ENCODE results near the gene SUSD6. TPM values are rescaled to one million over a fixed set of nuclear protein-coding genes. Genes with fewer than 3 reads are reported as not detected.
"Not testable (repeated sequence)": the region's sequence is repeated elsewhere in the genome, so short reads cannot be mapped to it uniquely, and the experiment has no call there.

The SUSD6 gene
- total RNA-seq, 2 experiments from 2014 or later: 63.4 to 65.2 TPM

GRCh38 chr14:69696204-69696527, 84.8 kb downstream of the SUSD6 start:
- POLR2A ChIA-PET: no interaction called here
- peaks cover 41% of the 10 kb centered on the region for H3K36me3 Mint-ChIP-seq (ENCODE audit: low read depth)
- H3K27ac Mint-ChIP-seq: peak overlapping the region; percentile 56
- H3K9me3 Mint-ChIP-seq: no peaks in the 10 kb centered on the region
- CTCF ChIA-PET: interaction anchor here (1.2 kb wide), 1 partner anchor 31 kb away, joined by 3 read pairs; no protein-coding TSS in a partner anchor
- DNase-seq: no peak
- H3K4me1 Mint-ChIP-seq: peaks cover 81% of the 10 kb centered on the region
- no peak overlapping the region for H3K4me3 Mint-ChIP-seq
- H3K27me3 Mint-ChIP-seq: no peaks in the 10 kb centered on the region

GRCh38 chr14:69696633-69697557, 85.5 kb downstream of the SUSD6 start:
- H3K27me3 Mint-ChIP-seq: no peaks in the 10 kb centered on the region
- no peak overlapping the region for H3K4me3 Mint-ChIP-seq
- ChIA-PET CTCF (interaction anchor here (1.8 kb wide), 1 partner anchor 29 kb away, joined by 3 read pairs; no protein-coding TSS in a partner anchor), POLR2A (interaction anchor here (1.0 kb wide), 1 partner anchor 11 kb away, joined by 4 read pairs; no protein-coding TSS in a partner anchor)
- H3K4me1 Mint-ChIP-seq: peaks cover 88% of the 10 kb centered on the region
- H3K27ac Mint-ChIP-seq: peak overlapping the region; percentile 62
- no peaks in the 10 kb centered on the region for H3K9me3 Mint-ChIP-seq
- peak; percentile 45 for DNase-seq
- H3K36me3 Mint-ChIP-seq (ENCODE audit: low read depth): peaks cover 36% of the 10 kb centered on the region

DNA sequence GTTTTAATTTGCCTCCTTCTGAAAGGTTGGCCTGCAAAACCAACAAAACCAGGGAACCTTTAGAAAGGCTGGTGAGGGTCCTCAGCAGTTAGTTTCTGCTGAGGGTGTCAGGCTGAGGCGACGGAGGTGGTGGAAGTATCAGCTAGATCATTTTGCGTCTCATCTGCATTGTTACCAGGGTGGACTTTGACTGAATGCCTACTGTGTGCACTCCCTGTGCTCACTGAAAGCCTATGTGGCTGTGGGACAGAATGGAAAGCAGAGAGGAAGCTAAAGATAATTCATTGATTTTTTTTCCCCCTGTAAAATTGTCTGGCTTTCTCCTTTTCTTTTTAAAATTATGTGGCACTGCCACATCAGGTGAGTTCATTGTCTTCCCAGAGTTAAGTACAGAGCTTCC, 87.2 kb downstream of the SUSD6 start:
- H3K27me3 Mint-ChIP-seq: no peaks in the 10 kb centered on the region
- peaks cover 89% of the 10 kb centered on the region for H3K4me1 Mint-ChIP-seq
- no peak overlapping the region for H3K27ac Mint-ChIP-seq
- H3K36me3 Mint-ChIP-seq (ENCODE audit: low read depth): peaks cover 34% of the 10 kb centered on the region
- ChIA-PET POLR2A (interaction anchor here (0.6 to 1.5 kb wide), 3 partner anchors 15 to 86 kb away, joined by 3 to 4 read pairs (median 3); no protein-coding TSS in a partner anchor), CTCF (interaction anchor here (0.6 to 1.8 kb wide), 2 partner anchors 17 to 31 kb away, joined by 3 read pairs; no protein-coding TSS in a partner anchor)
- no peaks in the 10 kb centered on the region for H3K9me3 Mint-ChIP-seq
- no peak overlapping the region for H3K4me3 Mint-ChIP-seq
- no peak for DNase-seq

DNA sequence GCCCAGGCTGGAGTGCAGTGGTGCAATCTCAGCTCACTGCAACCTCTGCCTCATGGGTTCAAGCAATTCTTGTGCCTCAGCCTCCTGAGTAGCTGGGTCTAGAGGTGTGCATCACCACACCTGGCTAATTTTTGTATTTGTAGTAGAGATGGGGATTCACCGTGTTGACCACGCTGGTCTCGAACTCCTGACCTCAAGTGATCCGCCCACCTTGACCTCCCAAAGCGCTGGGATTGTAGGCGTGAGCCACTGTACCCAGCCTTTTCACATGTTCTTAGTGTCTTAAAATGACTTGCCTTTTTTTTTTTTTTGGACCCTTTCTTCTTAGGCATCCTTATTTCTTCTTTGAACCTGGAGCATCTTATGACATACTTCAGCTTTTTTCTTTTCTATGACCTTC, 87.8 kb downstream of the SUSD6 start:
- Mint-ChIP-seq H3K4me1 (peaks cover 89% of the 10 kb centered on the region), H3K36me3 (ENCODE audit: low read depth) (peaks cover 36% of the 10 kb centered on the region)
- ChIA-PET CTCF (interaction anchor here (0.6 kb wide), 1 partner anchor 17 kb away, joined by 3 read pairs; no protein-coding TSS in a partner anchor), POLR2A (interaction anchor here (0.6 to 1.5 kb wide), 3 partner anchors 15 to 87 kb away, joined by 3 to 4 read pairs (median 3); no protein-coding TSS in a partner anchor)
- H3K27me3 Mint-ChIP-seq, H3K27ac Mint-ChIP-seq, H3K4me3 Mint-ChIP-seq, H3K9me3 Mint-ChIP-seq, DNase-seq: not testable (repeated sequence)

DNA sequence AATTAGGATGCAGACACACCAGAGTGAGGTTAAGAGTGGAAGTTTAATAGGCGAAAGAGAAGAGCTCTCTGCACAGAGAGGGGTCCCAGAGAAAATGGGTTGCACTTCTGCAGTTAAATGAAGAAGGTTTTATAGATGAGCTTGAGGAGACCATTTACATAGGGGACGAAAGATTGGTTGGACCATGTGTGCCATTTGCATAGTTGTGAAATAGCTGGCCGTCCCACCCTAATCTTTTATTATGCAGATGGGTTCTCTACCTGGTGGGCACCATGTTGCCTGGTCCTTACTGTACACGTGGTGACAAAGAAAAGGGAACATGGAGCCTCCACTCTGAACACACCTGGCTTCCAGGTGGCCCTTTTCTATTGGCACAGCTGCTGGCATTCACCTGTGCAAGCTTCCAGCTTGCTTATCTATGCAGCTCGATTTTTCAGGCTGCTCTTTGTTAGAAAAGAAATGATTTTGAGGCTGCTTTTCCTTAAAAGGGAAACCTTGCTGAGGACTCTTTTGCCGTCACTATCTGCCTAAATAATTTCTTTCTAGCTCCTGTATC, 88.4 kb downstream of the SUSD6 start:
- DNase-seq: no peak
- ChIA-PET CTCF (no interaction called here), POLR2A (interaction anchor here (0.7 to 1.5 kb wide), 4 partner anchors 10 to 25 kb away, joined by 3 to 4 read pairs (median 3); no protein-coding TSS in a partner anchor)
- H3K27me3 Mint-ChIP-seq: no peaks in the 10 kb centered on the region
- no peak overlapping the region for H3K4me3 Mint-ChIP-seq
- no peaks in the 10 kb centered on the region for H3K9me3 Mint-ChIP-seq
- peaks cover 39% of the 10 kb centered on the region for H3K36me3 Mint-ChIP-seq (ENCODE audit: low read depth)
- H3K27ac Mint-ChIP-seq: no peak overlapping the region
- peaks cover 88% of the 10 kb centered on the region for H3K4me1 Mint-ChIP-seq

DNA sequence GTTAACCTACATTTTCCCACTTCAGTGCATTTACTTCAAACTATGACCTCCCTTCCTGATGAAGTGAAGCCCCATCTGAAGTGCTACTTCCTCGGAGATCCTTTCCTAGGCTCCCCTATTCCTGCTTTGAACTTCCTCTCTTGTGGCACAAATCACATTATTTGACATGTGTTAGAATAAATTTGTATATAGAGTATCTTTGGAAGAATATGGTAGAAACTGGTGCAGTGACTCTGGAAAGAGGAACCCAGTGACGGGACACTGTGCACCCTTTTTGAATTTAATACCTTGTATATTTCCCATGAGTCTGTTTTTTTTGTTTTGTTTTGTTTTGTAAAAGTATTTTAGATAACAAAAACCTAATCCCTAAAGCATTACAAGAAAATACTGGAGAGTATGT, 89.2 kb downstream of the SUSD6 start:
- CTCF ChIA-PET: no interaction called here
- Mint-ChIP-seq H3K27me3 (no peaks in the 10 kb centered on the region), H3K4me3 (no peak overlapping the region), H3K4me1 (peaks cover 88% of the 10 kb centered on the region), H3K36me3 (ENCODE audit: low read depth) (peaks cover 44% of the 10 kb centered on the region), H3K27ac (no peak overlapping the region), H3K9me3 (no peaks in the 10 kb centered on the region)
- POLR2A ChIA-PET: interaction anchor here (0.8 to 1.4 kb wide), 3 partner anchors 10 to 31 kb away, joined by 3 read pairs; no protein-coding TSS in a partner anchor
- no peak for DNase-seq

GRCh38 chr14:69701291-69701690, 89.9 kb downstream of the SUSD6 start:
- ChIA-PET CTCF (no interaction called here), POLR2A (interaction anchor here (1.1 to 1.4 kb wide), 5 partner anchors 16 to 66 kb away, joined by 3 to 8 read pairs (median 3); partner anchors contain the start of gene SRSF5)
- Mint-ChIP-seq H3K27ac (peak overlapping the region; percentile 30), H3K9me3 (no peaks in the 10 kb centered on the region), H3K27me3 (no peaks in the 10 kb centered on the region), H3K4me1 (peaks cover 87% of the 10 kb centered on the region), H3K4me3 (no peak overlapping the region), H3K36me3 (ENCODE audit: low read depth) (peaks cover 51% of the 10 kb centered on the region)
- DNase-seq: no peak

DNA sequence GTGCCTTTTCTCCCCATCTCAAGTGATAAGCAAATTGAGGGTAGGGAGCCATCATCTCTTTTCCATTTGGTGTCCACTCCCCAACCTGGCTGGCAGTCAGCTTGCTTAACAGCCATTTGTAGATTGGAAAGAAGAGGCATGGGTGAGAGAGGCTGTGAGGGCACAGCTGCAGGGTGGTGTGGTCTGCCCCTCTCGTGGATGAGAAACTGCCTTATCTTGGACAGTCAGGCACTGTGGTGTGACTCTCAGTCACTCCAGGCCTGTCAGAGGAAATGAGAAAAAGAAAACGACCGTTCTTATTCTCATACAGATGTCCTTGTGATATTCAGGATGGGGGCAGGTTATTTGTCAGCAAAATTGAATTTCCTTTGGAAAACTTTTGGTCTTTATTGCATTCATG, 90.5 kb downstream of the SUSD6 start:
- CTCF ChIA-PET: no interaction called here
- Mint-ChIP-seq H3K36me3 (ENCODE audit: low read depth) (peaks cover 51% of the 10 kb centered on the region), H3K9me3 (no peaks in the 10 kb centered on the region), H3K4me1 (peaks cover 86% of the 10 kb centered on the region), H3K27me3 (no peaks in the 10 kb centered on the region), H3K27ac (peak overlapping the region; percentile 30), H3K4me3 (no peak overlapping the region)
- POLR2A ChIA-PET: interaction anchor here (1.1 to 1.4 kb wide), 5 partner anchors 15 to 65 kb away, joined by 3 to 8 read pairs (median 3); partner anchors contain the start of gene SRSF5
- no peak for DNase-seq

DNA sequence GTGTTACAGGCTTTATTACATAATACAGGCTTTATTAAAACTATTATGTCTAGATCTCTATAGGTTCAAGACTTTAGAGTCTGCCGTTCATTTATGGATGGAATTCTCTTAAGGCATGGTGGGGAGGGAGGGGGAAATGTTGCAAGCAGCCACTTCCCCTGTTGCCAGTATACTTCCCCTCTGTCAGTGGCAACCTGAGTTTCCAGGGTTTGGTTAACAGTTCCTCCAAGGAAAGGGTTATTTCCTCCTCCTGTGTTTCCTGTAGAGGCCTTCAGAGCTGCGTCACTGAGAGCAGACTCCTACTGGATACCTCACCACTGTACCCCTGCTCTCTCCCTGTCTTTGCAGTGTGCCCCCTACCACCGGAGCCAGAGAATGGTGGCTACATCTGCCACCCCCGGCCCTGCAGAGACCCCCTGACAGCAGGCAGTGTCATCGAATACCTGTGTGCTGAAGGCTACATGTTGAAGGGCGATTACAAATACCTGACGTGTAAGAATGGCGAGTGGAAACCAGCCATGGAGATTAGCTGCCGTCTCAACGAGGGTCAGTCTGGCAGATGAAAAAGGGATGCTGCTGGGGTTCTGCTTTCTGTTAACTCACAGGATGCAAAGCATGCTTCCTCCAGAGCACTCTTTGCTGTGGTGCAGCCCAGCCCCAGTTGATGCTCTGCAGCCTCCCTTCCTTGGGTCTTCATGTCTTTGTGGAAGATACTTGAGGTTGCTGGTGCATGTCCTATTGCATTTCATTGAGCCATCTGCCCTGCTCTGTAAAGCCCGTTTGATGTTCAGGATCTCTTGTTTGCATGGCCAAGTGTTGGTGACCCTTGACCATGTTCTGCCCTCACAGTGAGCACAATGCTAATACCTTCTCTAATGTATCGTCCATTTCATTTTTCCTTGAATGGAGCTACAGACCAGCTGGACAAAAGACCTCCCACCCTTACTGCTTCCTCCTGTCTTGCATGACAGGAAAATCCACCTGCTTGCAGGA, 91.9 kb downstream of the SUSD6 start:
- no peaks in the 10 kb centered on the region for H3K9me3 Mint-ChIP-seq
- ChIA-PET POLR2A (interaction anchor here (1.0 to 1.5 kb wide), 4 partner anchors 13 to 91 kb away, joined by 3 to 5 read pairs (median 4); no protein-coding TSS in a partner anchor), CTCF (interaction anchor here (0.5 to 0.7 kb wide), 3 partner anchors 20 to 99 kb away, joined by 3 to 7 read pairs (median 5); no protein-coding TSS in a partner anchor)
- DNase-seq: no peak
- H3K27ac Mint-ChIP-seq: peak overlapping the region; percentile 73
- no peak overlapping the region for H3K4me3 Mint-ChIP-seq
- H3K4me1 Mint-ChIP-seq: peaks cover 85% of the 10 kb centered on the region
- no peaks in the 10 kb centered on the region for H3K27me3 Mint-ChIP-seq
- peaks cover 51% of the 10 kb centered on the region for H3K36me3 Mint-ChIP-seq (ENCODE audit: low read depth)

DNA sequence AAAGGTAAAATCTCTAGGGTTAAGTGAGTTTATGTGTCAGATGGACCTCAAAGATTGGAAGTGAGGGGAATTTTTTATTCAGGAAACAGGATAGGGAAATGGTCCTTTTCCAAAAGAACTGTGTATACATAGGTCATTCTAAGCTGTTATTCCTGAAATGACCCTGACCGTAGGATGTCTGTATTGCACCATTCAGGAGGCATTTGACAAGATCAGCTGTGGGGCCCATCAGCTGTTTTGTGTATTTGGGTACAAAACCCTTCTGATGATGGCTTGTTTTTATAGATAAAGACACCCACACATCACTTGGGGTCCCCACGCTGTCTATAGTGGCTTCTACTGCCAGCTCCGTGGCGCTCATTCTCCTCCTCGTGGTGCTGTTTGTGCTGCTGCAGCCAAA, 92.9 kb downstream of the SUSD6 start:
- CTCF ChIA-PET: interaction anchor here (0.5 to 0.7 kb wide), 2 partner anchors 21 to 43 kb away, joined by 5 to 7 read pairs; no protein-coding TSS in a partner anchor
- Mint-ChIP-seq H3K27me3 (no peaks in the 10 kb centered on the region), H3K4me1 (peaks cover 84% of the 10 kb centered on the region), H3K36me3 (ENCODE audit: low read depth) (peaks cover 52% of the 10 kb centered on the region), H3K4me3 (no peak overlapping the region), H3K27ac (no peak overlapping the region), H3K9me3 (no peaks in the 10 kb centered on the region)
- no peak for DNase-seq
- POLR2A ChIA-PET: interaction anchor here (0.9 to 1.7 kb wide), 8 partner anchors 12 to 68 kb away, joined by 3 to 6 read pairs (median 3); no protein-coding TSS in a partner anchor

- ChIA-PET POLR2A (interaction anchor here (1.0 to 2.3 kb wide), 3 partner anchors 11 to 31 kb away, joined by 4 to 6 read pairs (median 6); no protein-coding TSS in a partner anchor), CTCF (no interaction called here)
- peaks cover 59% of the 10 kb centered on the region for H3K36me3 Mint-ChIP-seq (ENCODE audit: low read depth)
Measured at GRCh38 chr14:69705706-69706105, 94.3 kb downstream of the SUSD6 start.

GRCh38 chr14:69708049-69708448, 96.7 kb downstream of the SUSD6 start:
- H3K36me3 Mint-ChIP-seq (ENCODE audit: low read depth): peaks cover 80% of the 10 kb centered on the region
- peak overlapping the region; percentile 29 for H3K27ac Mint-ChIP-seq
- H3K4me1 Mint-ChIP-seq: peaks cover 88% of the 10 kb centered on the region
- CTCF ChIA-PET: interaction anchor here (0.7 to 2.2 kb wide), 5 partner anchors 18 to 103 kb away, joined by 3 to 8 read pairs (median 3); no protein-coding TSS in a partner anchor
- no peak overlapping the region for H3K4me3 Mint-ChIP-seq
- DNase-seq: no peak
- H3K9me3 Mint-ChIP-seq: no peaks in the 10 kb centered on the region
- H3K27me3 Mint-ChIP-seq: no peaks in the 10 kb centered on the region
- POLR2A ChIA-PET: interaction anchor here (0.6 to 0.7 kb wide), 2 partner anchors 8 to 11 kb away, joined by 3 to 4 read pairs; no protein-coding TSS in a partner anchor

More at GRCh38 chr14:69705706-69706105, 94.3 kb downstream of the SUSD6 start:
- H3K27ac Mint-ChIP-seq: peak overlapping the region; percentile 61
- H3K4me1 Mint-ChIP-seq: peaks cover 88% of the 10 kb centered on the region
- DNase-seq: no peak
- H3K27me3 Mint-ChIP-seq: no peaks in the 10 kb centered on the region
- H3K4me3 Mint-ChIP-seq: no peak overlapping the region
- H3K9me3 Mint-ChIP-seq: no peaks in the 10 kb centered on the region
